ENCODE measurements around the gene PPM1F.

PPM1F gene

GRCh38 chr22:21961127-21961867 is 8.6 kb upstream of the PPM1F start:
- Histone ChIP-seq H2AFZ (ENCODE audit: low read depth) (no peak overlapping the region), H3K79me2 (ENCODE audit: insufficient read depth, low read depth) (no peaks in the 10 kb centered on the region), H3K4me3 (IDR thresholded peaks at IDR 0.05; ENCODE audit: insufficient read depth, low read depth, low read length) (no peak overlapping the region), H3K36me3 (ENCODE audit: insufficient read depth) (no peaks in the 10 kb centered on the region), H3K9ac (no peak overlapping the region), H3K4me1 (ENCODE audit: low read depth, poor library complexity, severe bottlenecking) (no peaks in the 10 kb centered on the region), H3K27me3 (ENCODE audit: insufficient read depth, low read depth) (no peaks in the 10 kb centered on the region), H3K4me2 (no peak overlapping the region), H3K27ac (no peak overlapping the region), H4K20me1 (ENCODE audit: insufficient read depth) (no peaks in the 10 kb centered on the region)
- no peak for TF ChIP-seq CTCF (conservative IDR thresholded peaks at IDR 0.05; ENCODE audit: low read depth, low read length)

DNA sequence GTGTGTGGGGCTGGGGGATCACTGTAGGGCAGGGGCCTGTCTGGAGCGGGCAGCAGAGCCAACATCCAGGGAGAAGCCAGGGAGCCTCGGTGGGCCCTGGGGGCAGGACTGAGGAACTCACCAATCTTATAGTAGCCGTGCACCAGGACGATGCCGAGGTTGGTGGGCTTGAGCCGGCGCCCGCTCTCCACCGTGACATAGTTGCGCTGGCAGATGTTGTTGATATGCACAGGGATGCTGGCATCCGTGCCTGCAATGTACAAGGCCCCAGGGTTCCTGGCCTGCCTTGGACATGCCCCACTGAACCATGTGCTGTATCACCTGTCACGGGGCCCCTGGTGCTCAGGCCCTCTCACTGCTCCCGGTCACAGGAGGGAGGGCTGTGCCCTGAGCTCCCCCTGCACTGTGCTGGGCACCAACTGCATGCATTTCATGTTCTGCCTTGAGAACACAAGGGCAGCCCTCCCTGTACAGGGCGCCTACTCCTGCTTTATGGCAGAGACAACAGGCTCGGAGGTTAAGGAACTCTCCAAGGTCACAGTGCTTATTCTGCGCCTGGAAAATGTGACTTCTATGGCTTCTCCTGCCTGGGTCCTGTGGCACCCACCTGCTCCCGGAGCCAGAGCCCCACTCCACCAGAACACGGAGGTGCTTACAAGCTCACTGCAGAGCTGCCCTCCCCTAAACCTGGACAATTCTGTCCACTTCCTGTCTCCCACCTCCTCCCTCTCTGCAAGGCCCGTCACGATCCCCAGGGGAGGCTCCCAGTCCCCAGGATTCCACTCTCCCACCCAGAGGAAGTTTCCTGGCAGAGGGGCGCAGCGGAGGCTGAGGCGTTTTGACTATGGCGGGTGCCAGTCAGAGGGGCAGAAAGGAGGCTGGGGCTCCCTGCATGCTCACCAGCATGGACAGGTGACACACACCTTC is 7.8 kb upstream of the PPM1F start:
- H3K36me3 ChIP-seq (ENCODE audit: insufficient read depth) = no peaks in the 10 kb centered on the region
- H3K4me2 ChIP-seq = no peak overlapping the region
- no peak for TF ChIP-seq CTCF (conservative IDR thresholded peaks at IDR 0.05; ENCODE audit: low read depth, low read length)
- no peak overlapping the region for H3K27ac ChIP-seq
- H3K79me2 ChIP-seq (ENCODE audit: insufficient read depth, low read depth) = no peaks in the 10 kb centered on the region
- H3K4me1 ChIP-seq (ENCODE audit: low read depth, poor library complexity, severe bottlenecking) = no peaks in the 10 kb centered on the region
- H3K9ac ChIP-seq = no peak overlapping the region
- H4K20me1 ChIP-seq (ENCODE audit: insufficient read depth) = no peaks in the 10 kb centered on the region
- no peak overlapping the region for H2AFZ ChIP-seq (ENCODE audit: low read depth)
- H3K4me3 ChIP-seq (IDR thresholded peaks at IDR 0.05; ENCODE audit: insufficient read depth, low read depth, low read length) = no peak overlapping the region
- no peaks in the 10 kb centered on the region for H3K27me3 ChIP-seq (ENCODE audit: insufficient read depth, low read depth)

GRCh38 chr22:21959274-21960074 is 6.8 kb upstream of the PPM1F start:
- Histone ChIP-seq H3K4me2 (no peak overlapping the region), H3K9ac (no peak overlapping the region), H3K4me1 (ENCODE audit: low read depth, poor library complexity, severe bottlenecking) (no peaks in the 10 kb centered on the region), H3K27ac (no peak overlapping the region), H3K79me2 (ENCODE audit: insufficient read depth, low read depth) (no peaks in the 10 kb centered on the region), H2AFZ (ENCODE audit: low read depth) (no peak overlapping the region), H3K27me3 (ENCODE audit: insufficient read depth, low read depth) (no peaks in the 10 kb centered on the region), H3K4me3 (IDR thresholded peaks at IDR 0.05; ENCODE audit: insufficient read depth, low read depth, low read length) (no peak overlapping the region), H3K36me3 (ENCODE audit: insufficient read depth) (no peaks in the 10 kb centered on the region), H4K20me1 (ENCODE audit: insufficient read depth) (no peaks in the 10 kb centered on the region)
- TF ChIP-seq CTCF (conservative IDR thresholded peaks at IDR 0.05; ENCODE audit: low read depth, low read length) = no peak
